ENCODE results near the gene ARFRP1. TPM values are rescaled to one million over a fixed set of nuclear protein-coding genes. Genes with fewer than 3 reads are reported as not detected.

Gene ARFRP1
- total RNA-seq, 1 donor from 2014 or later = 55.5 TPM

DNA sequence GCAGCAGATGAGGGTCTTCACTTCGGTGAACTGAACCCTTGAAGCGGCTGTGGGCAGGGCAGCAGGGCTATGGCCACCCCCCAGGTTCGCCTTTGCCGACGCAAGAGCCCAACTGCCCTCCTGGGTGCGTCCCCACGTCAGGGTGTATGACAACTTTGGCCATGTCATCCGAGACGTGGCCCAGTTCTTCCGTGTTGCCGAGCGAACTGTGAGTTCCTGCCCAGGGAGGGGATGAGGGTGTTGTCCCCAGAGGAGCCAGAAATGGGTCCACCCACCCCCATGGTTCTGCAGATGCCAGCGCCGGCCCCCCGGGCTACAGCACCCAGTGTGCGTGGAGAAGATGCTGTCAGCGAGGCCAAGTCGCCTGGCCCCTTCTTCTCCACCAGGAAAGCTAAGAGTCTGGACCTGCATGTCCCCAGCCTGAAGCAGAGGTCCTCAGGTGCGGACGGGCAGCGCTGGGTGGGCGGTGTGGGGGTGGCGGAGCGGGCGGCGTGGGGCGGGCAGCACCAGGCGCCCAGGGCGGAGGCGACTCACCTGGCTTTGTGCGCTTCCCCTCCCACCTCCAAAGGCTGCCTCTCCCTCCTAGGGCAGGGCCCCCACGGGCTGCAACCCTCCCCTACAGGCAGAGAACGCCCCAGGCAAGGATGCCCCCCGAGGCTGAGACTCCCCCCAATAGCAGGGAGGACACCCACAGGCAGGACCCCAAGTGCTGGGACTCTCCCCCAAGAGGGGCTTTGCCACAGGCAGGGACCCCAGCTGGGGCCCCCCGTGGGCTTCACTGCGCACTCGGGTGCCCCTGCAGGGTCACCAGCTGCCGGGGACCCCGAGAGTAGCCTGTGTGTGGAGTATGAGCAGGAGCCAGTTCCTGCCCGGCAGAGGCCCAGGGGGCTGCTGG, 17.5 kb downstream of the ARFRP1 start:
- TF ChIP-seq, protein P1, sequence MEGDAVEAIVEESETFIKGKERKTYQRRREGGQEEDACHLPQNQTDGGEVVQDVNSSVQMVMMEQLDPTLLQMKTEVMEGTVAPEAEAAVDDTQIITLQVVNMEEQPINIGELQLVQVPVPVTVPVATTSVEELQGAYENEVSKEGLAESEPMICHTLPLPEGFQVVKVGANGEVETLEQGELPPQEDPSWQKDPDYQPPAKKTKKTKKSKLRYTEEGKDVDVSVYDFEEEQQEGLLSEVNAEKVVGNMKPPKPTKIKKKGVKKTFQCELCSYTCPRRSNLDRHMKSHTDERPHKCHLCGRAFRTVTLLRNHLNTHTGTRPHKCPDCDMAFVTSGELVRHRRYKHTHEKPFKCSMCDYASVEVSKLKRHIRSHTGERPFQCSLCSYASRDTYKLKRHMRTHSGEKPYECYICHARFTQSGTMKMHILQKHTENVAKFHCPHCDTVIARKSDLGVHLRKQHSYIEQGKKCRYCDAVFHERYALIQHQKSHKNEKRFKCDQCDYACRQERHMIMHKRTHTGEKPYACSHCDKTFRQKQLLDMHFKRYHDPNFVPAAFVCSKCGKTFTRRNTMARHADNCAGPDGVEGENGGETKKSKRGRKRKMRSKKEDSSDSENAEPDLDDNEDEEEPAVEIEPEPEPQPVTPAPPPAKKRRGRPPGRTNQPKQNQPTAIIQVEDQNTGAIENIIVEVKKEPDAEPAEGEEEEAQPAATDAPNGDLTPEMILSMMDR (IDR thresholded peaks at IDR 0.05; ENCODE audit: insufficient read depth, low read length, severe bottlenecking) = no peak
- DNase-seq (ENCODE audit: low read depth) (no peak), FAIRE-seq (no peak)
- Histone ChIP-seq H3K27me3 (ENCODE audit: control insufficient read depth, insufficient read depth, low read length) (no peaks in the 10 kb centered on the region), H3K4me3 (ENCODE audit: low read depth, low read length) (no peak overlapping the region), H3K36me3 (ENCODE audit: control insufficient read depth, insufficient read depth, low read length) (peaks cover 4% of the 10 kb centered on the region)

DNA sequence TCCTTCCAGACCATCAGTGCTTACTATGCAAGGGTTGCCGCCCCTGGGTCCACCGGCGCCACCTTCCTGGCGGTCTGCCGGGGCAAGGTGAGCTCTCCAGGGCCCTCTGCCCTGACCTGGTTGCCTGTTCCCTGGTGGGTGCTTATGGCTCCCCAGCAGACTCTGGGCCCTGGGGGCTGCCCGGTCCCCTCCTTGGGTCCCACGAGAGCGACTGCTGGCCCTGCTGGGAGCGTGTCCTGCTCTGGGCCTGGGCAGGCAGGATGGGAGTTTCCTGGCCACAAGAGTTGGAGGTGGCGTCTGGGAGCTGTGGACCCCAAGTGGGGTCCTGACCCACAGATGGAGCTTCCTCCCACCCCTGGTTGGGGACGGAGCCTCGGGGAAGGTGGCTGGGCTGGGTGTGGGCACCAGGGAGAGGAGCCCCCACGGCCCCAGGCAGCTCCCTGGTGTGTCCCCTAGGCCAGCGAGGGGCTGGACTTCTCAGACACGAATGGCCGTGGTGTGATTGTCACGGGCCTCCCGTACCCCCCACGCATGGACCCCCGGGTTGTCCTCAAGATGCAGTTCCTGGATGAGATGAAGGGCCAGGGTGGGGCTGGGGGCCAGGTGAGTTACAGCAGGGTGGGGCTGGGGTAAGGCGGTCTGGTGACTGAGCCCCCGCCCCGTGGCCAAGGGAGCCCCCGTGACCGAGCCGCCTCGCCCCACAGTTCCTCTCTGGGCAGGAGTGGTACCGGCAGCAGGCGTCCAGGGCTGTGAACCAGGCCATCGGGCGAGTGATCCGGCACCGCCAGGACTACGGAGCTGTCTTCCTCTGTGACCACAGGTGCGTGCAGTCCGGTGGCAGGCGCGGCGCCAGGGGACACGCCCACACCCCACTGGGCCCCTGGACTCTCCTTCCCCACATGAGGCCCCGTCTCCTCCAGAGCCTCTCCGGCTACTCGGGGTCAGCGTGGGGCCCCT, 18.5 kb downstream of the ARFRP1 start:
- DNase-seq (ENCODE audit: low read depth) (no peak), FAIRE-seq (no peak)
- Histone ChIP-seq H3K4me3 (ENCODE audit: low read depth, low read length) (no peak overlapping the region), H3K36me3 (ENCODE audit: control insufficient read depth, insufficient read depth, low read length) (peaks cover 4% of the 10 kb centered on the region), H3K27me3 (ENCODE audit: control insufficient read depth, insufficient read depth, low read length) (no peaks in the 10 kb centered on the region)
- TF ChIP-seq, protein P1 (IDR thresholded peaks at IDR 0.05; ENCODE audit: insufficient read depth, low read length, severe bottlenecking) = no peak

DNA sequence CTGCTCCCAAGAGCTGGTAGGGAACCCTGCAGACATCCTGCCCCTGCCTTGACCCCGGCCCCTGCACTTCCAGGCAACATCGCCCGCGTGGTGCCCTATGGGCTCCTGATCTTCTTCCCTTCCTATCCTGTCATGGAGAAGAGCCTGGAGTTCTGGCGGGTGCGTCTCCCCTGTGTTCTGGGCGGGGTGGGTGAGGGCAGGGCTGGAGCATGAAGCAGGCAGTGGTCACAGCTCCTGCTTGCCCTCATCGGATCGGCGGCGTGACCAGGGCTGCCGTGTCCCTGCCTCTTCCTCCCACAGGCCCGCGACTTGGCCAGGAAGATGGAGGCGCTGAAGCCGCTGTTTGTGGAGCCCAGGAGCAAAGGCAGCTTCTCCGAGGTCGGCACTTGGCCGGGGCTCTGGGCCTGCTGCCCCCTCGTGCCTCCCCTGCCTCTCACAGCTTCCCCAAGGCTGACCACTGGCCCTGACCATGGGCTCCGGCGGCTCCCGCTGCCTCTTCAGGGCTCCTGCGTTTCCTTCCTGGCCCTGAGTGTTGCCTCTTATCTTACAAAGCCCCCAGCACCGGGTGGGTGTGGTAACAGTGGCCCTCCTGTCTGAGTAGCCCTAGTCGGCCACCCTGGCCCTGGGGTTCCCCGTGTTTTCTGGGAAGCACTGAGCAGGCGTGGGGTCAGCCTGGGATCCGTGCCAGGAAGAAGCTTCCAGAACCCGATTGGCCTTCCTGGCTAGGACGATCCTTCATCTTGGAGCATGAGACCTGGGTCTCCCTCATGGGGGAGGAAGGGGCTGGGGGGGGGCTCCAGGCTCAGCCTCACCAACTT, 19.3 kb downstream of the ARFRP1 start:
- DNase-seq (ENCODE audit: low read depth) = no peak
- TF ChIP-seq, protein P1 (IDR thresholded peaks at IDR 0.05; ENCODE audit: insufficient read depth, low read length, severe bottlenecking) = no peak
- H3K4me3 ChIP-seq (ENCODE audit: low read depth, low read length) = no peak overlapping the region
- no peaks in the 10 kb centered on the region for H3K36me3 ChIP-seq (ENCODE audit: control insufficient read depth, insufficient read depth, low read length)
- no peaks in the 10 kb centered on the region for H3K27me3 ChIP-seq (ENCODE audit: control insufficient read depth, insufficient read depth, low read length)
- no peak for FAIRE-seq

DNA sequence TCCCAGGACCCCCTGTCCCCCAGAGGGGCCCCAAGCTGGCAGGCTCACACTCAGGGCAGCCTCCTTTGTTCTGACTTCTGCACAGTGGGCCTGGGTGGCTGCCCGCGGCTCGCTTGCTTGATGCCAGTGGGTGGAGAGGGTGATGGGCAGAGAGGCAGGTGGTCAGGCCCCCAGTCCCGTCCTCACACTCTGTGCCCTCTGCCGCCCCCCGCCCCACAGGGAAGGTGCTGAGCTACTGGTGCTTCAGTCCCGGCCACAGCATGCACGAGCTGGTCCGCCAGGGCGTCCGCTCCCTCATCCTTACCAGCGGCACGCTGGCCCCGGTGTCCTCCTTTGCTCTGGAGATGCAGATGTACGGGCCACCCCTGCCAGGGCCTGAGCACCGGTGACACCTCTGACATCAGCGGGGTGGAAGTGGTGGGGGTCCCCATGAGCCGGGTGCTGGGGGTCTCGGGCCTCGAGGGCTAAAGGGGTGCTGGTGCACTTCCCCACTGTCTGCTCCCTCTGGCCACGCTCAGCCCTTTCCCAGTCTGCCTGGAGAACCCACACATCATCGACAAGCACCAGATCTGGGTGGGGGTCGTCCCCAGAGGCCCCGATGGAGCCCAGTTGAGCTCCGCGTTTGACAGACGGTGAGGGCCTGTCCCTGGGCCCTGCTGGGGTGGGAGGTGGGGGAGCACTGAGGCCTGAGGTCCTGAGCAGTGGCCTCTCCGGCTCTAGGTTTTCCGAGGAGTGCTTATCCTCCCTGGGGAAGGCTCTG, 20.2 kb downstream of the ARFRP1 start:
- Histone ChIP-seq H3K4me3 (ENCODE audit: low read depth, low read length) (no peak overlapping the region), H3K27me3 (ENCODE audit: control insufficient read depth, insufficient read depth, low read length) (no peaks in the 10 kb centered on the region), H3K36me3 (ENCODE audit: control insufficient read depth, insufficient read depth, low read length) (no peaks in the 10 kb centered on the region)
- no peak for FAIRE-seq
- TF ChIP-seq, protein P1 (IDR thresholded peaks at IDR 0.05; ENCODE audit: insufficient read depth, low read length, severe bottlenecking) = no peak
- no peak for DNase-seq (ENCODE audit: low read depth)
